Parathyroid adenoma (tissue), 2 donors: ENCODE measurements around the gene CNTNAP2.

Source experiments
- H2AFZ ChIP-seq: fragments of 300-600 bp; sonication (generic); one replicate; pipeline ENCODE4 v1.7.0; 2017; ENCODE audit warnings: antibody characterized with exemption, mild to moderate bottlenecking
- H3K27ac ChIP-seq: fragments of 300-600 bp; sonication (generic); one replicate; pipeline ENCODE4 v1.7.0; 2017
- H3K27me3 ChIP-seq: fragments of 300-600 bp; sonication (generic); one replicate; pipeline ENCODE4 v1.7.0; 2017; ENCODE audit warnings: low read length; ENCODE audit not compliant: control insufficient read depth, insufficient read depth
- H3K36me3 ChIP-seq: fragments of 300-600 bp; sonication (generic); one replicate; pipeline ENCODE4 v1.7.0; 2017; ENCODE audit warnings: low read length; ENCODE audit not compliant: control insufficient read depth, insufficient read depth
- H3K4me1 ChIP-seq: fragments of 300-600 bp; sonication (generic); one replicate; pipeline ENCODE4 v1.7.0; 2017; ENCODE audit warnings: control low read depth
- H3K4me2 ChIP-seq: fragments of 300-600 bp; sonication (generic); one replicate; pipeline ENCODE4 v1.7.0; 2017; ENCODE audit warnings: low read length
- H3K4me3 ChIP-seq: fragments of 300-600 bp; sonication (generic); one replicate; pipeline ENCODE4 v1.7.0; 2017; ENCODE audit warnings: low read depth, low read length
- H3K79me2 ChIP-seq: fragments of 300-600 bp; sonication (generic); one replicate; pipeline ENCODE4 v1.7.0; 2017; ENCODE audit warnings: control low read depth
- H3K9ac ChIP-seq: fragments of 300-600 bp; sonication (generic); one replicate; pipeline ENCODE4 v1.7.0; 2017; ENCODE audit warnings: mild to moderate bottlenecking
- H3K9me3 ChIP-seq: fragments of 300-600 bp; sonication (generic); one replicate; pipeline ENCODE4 v1.7.0; 2017; ENCODE audit warnings: low read length; ENCODE audit not compliant: control insufficient read depth
- CTCF ChIP-seq: fragments of 300-600 bp; sonication (generic); IDR thresholded peaks from one replicate; pipeline ENCODE4 v1.7.0; 2017; ENCODE audit warnings: antibody characterized with exemption, mild to moderate bottlenecking
- donor health status: primary hyperparathyroidism.

The CNTNAP2 gene

GRCh38 chr7:146387140-146387539 is 270.5 kb downstream of the CNTNAP2 start:
- Histone ChIP-seq H3K4me1 (no peaks in the 10 kb centered on the region), H3K27ac (no peak overlapping the region), H3K4me3 (no peak overlapping the region), H3K9me3 (no peaks in the 10 kb centered on the region), H2AFZ (no peak overlapping the region), H3K4me2 (no peak overlapping the region), H3K9ac (no peak overlapping the region), H3K27me3 (no peaks in the 10 kb centered on the region), H3K79me2 (no peaks in the 10 kb centered on the region), H3K36me3 (no peaks in the 10 kb centered on the region)
- no peak for TF ChIP-seq CTCF

- TF ChIP-seq CTCF, result no peak
- no peaks in the 10 kb centered on the region for H3K9me3 ChIP-seq
- H3K27me3 ChIP-seq, result no peaks in the 10 kb centered on the region
- no peak overlapping the region for H3K27ac ChIP-seq
- no peaks in the 10 kb centered on the region for H3K4me1 ChIP-seq
- H3K4me3 ChIP-seq, result no peak overlapping the region
- H3K4me2 ChIP-seq, result no peak overlapping the region
- no peaks in the 10 kb centered on the region for H3K36me3 ChIP-seq
- no peaks in the 10 kb centered on the region for H3K79me2 ChIP-seq
- H3K9ac ChIP-seq, result no peak overlapping the region
- H2AFZ ChIP-seq, result no peak overlapping the region
These were observed 272.3 kb downstream of the CNTNAP2 start for GRCh38 chr7:146388928-146389327.

GRCh38 chr7:146393346-146393745 is 276.7 kb downstream of the CNTNAP2 start:
- H2AFZ ChIP-seq, result no peak overlapping the region
- no peak overlapping the region for H3K4me2 ChIP-seq
- no peak overlapping the region for H3K4me3 ChIP-seq
- TF ChIP-seq CTCF, result no peak
- no peak overlapping the region for H3K27ac ChIP-seq
- no peaks in the 10 kb centered on the region for H3K36me3 ChIP-seq
- H3K27me3 ChIP-seq, result no peaks in the 10 kb centered on the region
- H3K9me3 ChIP-seq, result no peaks in the 10 kb centered on the region
- H3K79me2 ChIP-seq, result no peaks in the 10 kb centered on the region
- no peak overlapping the region for H3K9ac ChIP-seq
- H3K4me1 ChIP-seq, result no peaks in the 10 kb centered on the region

GRCh38 chr7:146397141-146397540 is 280.5 kb downstream of the CNTNAP2 start:
- Histone ChIP-seq H2AFZ (no peak overlapping the region), H3K27me3 (no peaks in the 10 kb centered on the region), H3K4me3 (no peak overlapping the region), H3K9ac (no peak overlapping the region), H3K4me1 (no peaks in the 10 kb centered on the region), H3K27ac (no peak overlapping the region), H3K9me3 (no peaks in the 10 kb centered on the region), H3K36me3 (no peaks in the 10 kb centered on the region), H3K79me2 (no peaks in the 10 kb centered on the region), H3K4me2 (no peak overlapping the region)
- no peak for TF ChIP-seq CTCF

GRCh38 chr7:146401939-146402338 is 285.3 kb downstream of the CNTNAP2 start:
- no peaks in the 10 kb centered on the region for H3K9me3 ChIP-seq
- no peak overlapping the region for H3K4me3 ChIP-seq
- no peaks in the 10 kb centered on the region for H3K4me1 ChIP-seq
- no peak overlapping the region for H2AFZ ChIP-seq
- no peaks in the 10 kb centered on the region for H3K79me2 ChIP-seq
- no peaks in the 10 kb centered on the region for H3K36me3 ChIP-seq
- no peak overlapping the region for H3K27ac ChIP-seq
- no peak overlapping the region for H3K4me2 ChIP-seq
- no peaks in the 10 kb centered on the region for H3K27me3 ChIP-seq
- no peak for TF ChIP-seq CTCF
- H3K9ac ChIP-seq, result no peak overlapping the region
